ENCODE data around the gene QSOX1.

GRCh38 chr1:180192172-180192571, 37.5 kb downstream of the QSOX1 start:
- TF ChIP-seq POLR2A (IDR thresholded peaks at IDR 0.05) (no peak), CTCF (IDR thresholded peaks at IDR 0.05) (no peak)

All from Peyer's patch (tissue), 4 donors.